Ecto neural progenitor cell (in vitro differentiated cells): ENCODE data around the gene PDCL2.
A peak's percentile ranks its signal among the peaks of the same experiment; 100 is the strongest.
"Not testable (repeated sequence)": the region's sequence is repeated elsewhere in the genome, so short reads cannot be mapped to it uniquely, and the experiment has no call there.

ENCODE experiments used
- DNase-seq: peaks from one replicate; pipeline ENCODE4 v3.0.0-alpha.2; 2018; ENCODE audit warnings: low spot score

Gene PDCL2

GRCh38 chr4:55588160-55588559 is 3.9 kb downstream of the PDCL2 start:
- no peak for DNase-seq

DNA sequence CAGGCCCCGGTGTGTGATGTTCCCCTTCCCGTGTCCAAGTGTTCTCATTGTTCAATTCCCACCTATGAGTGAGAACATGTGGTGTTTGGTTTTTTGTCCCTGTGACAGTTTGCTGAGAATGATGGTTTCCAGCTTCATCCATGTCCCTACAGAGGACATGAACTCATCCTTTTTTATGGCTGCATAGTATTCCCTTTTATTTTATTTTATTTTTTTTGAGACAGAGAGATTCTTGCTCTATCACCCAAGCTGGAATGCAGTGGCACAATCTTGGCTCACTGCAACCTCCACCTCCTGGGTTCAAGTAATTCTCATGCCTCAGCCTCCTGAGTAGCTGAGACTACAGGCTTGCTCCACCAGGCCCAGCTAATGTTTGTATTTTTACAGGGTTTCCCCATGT is 9.3 kb downstream of the PDCL2 start:
- DNase-seq = not testable (repeated sequence)

GRCh38 chr4:55578341-55579010 is 13.6 kb downstream of the PDCL2 start:
- DNase-seq = no peak

GRCh38 chr4:55575513-55575912 is 16.5 kb downstream of the PDCL2 start:
- DNase-seq = no peak

- DNase-seq = no peak
Measured at GRCh38 chr4:55574252-55574651, 17.8 kb downstream of the PDCL2 start.

DNA sequence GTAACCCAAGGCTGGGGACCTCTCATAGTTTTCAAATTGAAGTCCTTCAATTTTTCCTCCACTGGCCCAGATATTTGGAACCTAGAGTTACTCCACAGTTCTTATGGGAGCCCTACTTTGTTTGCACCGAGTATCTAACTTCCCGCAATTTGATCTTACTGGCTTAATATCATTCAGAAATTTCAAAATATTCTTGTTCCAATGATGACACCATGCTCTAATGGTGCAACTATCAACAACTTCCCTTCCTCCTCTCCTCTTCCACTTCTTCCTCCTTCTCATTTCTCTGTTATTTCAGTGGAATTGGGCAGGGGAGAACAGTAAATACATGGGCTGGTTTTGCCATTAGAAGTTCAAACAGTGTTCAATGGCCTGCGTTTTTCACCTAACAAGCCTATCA is 20.2 kb downstream of the PDCL2 start:
- no peak for DNase-seq

DNA sequence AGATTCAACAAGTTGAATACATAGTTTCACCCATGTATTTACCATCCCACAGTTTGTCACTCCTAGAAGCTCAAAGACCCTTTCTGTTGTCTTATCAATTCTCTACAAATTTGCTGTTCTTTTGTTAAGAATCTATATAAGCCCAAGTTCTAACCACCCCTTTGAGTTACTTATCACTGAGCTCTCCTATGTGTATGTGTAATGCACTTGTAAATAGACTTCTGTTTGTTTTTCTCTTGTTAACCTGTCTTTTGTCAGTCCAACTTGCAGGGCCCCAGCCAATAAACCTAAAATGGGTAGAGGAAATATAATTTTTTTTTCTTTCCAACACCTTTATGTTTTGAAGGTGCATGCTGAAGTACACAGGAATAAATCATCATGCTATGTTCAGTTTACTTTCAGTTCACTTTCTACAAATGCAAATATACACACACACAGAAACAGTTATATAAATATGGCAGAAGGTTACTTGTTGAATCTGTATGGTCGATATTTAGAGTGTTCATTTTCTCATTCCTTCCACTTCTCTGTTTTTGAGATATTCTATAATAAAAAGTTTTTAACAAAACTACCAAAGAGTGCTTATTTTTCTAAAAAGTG is 23.0 kb downstream of the PDCL2 start:
- DNase-seq = no peak

DNA sequence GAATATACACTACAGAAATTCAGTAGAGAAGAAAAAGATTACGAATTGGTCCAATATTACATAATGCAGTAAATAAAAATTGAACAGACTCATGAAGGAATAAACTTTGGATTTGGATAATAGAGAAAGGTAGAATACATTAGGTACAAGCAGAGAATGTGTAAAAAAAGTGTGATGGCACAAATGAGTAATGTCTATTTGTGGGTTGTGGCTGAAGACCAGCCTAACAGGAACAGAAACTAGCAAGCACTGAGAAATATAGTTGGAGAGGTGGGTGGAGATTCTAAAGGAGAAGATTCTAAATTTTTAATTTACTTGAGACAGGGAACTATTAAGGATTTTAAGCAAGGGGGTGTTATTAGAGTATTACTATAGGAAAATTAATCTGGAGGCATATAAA is 30.2 kb downstream of the PDCL2 start:
- DNase-seq = no peak

- DNase-seq = no peak
Measured at GRCh38 chr4:55560096-55560495, 31.9 kb downstream of the PDCL2 start.

DNA sequence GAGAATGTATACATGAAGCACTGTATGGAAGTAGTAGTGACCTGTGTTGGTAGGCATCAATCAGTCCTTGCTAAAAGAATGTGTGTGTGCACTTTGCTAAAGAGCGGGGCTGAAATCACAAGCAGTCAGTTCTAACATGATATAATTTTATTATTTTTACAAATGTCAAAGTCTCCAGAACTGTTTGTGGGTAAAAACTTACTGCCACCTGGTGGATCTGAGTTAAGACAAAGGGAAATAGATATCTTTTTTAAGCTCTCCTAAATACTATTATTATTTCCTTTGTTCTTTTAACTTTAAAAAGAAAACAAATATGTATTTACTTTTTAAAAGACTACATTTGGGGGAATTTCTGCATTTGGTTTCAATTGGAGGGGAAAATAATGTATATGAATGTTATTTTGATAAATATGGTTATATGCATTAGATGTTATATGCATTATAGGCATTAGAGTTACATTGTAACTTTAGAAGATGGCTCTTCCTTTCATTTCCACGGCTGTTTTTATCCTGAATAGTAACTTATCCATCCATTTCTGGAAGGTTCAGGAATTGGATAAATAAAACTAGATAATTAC is 37.5 kb downstream of the PDCL2 start:
- DNase-seq = no peak

- no peak for DNase-seq
Measured at GRCh38 chr4:55553441-55554201, 38.4 kb downstream of the PDCL2 start.

- not testable (repeated sequence) for DNase-seq
Measured at GRCh38 chr4:55551964-55552363, 40.1 kb downstream of the PDCL2 start.

GRCh38 chr4:55549888-55550287 is 42.2 kb downstream of the PDCL2 start:
- DNase-seq = no peak

- DNase-seq = no peak
Measured at GRCh38 chr4:55547918-55548317, 44.1 kb downstream of the PDCL2 start.

DNA sequence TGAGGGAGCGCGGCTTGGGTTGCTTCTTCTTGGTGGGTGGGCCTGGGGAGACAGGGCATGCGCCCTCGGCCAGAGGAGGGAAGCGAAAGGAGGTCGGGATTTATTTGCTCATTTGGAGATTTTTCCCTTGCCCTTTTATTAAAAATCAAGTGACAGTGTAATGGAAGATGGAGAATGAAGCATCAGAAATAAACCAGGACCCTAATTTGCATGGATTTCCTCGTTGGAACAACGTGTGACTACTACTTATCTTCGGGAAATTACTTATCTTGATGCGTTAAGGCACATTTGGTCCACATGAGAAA is 44.6 kb downstream of the PDCL2 start:
- no peak for DNase-seq

DNA sequence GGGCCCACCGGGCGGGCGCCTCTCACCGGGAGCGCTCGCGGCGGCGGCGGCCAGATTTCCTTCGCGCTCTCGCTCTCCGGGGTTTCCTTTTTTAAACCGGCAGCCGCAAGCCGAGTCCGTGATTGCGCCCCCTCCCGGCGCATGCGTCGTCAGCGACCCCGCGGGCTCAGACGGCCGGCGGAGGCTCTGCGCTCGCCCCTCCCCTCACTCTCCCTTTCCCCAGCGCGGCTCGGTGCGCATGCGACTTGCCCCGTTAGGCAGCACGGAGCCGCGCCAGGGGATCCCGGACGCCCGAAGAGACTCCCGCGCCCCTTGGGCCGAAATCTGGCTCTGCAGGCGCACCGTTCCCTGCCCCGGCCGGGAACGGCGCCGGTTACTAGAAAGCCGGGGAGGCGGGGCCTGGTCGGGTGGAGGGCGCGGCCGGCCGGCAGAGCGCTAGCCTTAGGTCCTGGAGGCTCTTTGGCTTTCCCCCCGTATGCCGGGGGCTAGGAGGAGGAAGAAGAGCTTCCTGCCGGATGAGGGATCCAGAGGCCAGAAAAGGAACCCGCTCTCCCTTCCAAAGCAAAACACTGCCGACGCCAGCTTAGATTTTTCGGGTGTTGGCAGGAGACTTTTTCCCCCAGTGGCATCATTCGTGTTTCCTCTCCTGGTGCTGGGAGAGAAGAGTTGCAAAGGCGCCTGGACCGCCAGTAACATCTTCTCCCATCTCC is 45.1 kb downstream of the PDCL2 start, which contains the start of gene CLOCK:
CLOCK (minus strand) TSS at position 154 of the 710 bp plus-strand sequence. CDS start 64,124 bp downstream, outside the sequence.
- DNase-seq = peak; percentile 95

DNA sequence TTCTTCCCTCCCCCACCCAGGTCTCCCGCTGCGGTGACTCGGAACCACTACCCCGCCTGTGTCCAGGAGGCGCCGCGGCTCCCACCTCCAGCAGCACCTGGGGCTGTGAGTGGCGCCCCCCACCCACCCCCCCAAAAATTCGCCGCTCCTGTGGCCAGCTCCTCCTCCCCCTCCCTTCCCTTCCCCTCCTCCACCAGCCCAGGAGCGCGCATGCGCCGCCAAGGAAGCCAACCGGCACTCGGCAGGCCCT is 45.6 kb downstream of the PDCL2 start:
- DNase-seq = no peak

DNA sequence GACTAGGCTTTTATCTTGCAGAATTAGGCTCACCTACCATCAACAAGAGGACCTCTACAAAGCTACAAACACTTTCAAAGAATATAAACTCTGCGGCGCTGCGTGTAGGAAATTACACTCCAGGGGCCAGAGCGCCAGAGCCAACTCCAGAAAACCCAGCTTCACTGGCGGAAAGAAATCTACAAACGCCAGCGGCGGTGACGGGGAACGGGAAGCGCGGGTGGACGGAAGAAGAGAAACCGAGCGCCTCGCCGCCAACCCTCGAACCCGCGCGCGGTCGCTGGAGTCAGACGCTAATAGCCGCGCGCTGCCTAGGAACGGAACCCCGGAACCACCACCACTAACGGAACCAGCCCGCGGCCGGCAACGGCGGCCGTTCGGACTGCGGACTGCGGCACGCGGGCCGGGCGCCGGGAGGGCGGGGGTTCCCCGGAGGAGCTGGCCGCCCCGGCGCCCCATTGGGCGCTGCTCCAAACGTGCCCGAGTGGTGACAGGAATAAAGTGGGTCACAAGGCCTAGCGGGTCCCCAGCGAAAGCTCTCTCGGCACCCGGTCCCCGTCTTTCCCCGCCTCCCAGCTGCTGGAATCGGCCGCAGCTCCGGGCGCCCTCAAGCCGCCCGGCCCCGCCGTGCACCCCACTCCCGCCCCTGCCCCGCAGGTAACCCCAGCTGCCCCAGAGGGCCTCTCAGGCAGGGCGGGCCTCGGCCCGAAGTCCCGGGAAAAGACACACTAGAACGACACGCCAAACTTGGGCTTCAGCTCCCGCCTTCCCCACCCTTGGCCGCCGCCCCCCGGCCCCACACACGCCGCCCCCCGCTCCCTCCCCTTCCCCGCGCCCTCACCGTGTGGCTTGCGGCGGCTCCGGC is 46.2 kb downstream of the PDCL2 start:
- DNase-seq = peak; percentile 77

GRCh38 chr4:55545151-55545550 is 46.9 kb downstream of the PDCL2 start:
- DNase-seq = no peak

GRCh38 chr4:55543858-55544257 is 48.2 kb downstream of the PDCL2 start:
- no peak for DNase-seq

DNA sequence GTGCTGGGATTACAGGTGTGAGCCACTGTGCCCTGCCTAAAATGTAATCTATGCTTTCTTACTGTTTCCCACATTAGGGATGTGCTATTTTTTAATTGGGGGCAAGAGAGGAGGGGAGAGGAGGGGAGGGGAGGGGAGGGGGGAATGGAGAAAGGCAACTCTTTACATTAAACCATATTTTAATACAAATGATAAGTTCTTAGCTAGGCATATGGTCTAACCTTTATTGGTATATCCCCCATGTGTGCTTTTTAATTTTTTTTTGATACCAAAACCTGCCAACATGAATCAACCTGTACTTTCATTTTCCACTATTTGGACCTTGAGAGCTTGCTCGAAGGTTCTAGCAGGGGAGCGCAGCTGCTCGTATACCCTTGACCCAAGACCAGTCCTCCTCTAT is 51.8 kb downstream of the PDCL2 start:
- DNase-seq = no peak

- DNase-seq = no peak
Measured at GRCh38 chr4:55539658-55540057, 52.4 kb downstream of the PDCL2 start.
